ENCODE data around the gene CDH12. TPM values are rescaled to one million over a fixed set of nuclear protein-coding genes. Genes with fewer than 3 reads are reported as not detected.
"Not testable (repeated sequence)": the region's sequence is repeated elsewhere in the genome, so short reads cannot be mapped to it uniquely, and the experiment has no call there.

CDH12 gene
- total RNA-seq, 1 donor from 2014 or later, result not detected

DNA sequence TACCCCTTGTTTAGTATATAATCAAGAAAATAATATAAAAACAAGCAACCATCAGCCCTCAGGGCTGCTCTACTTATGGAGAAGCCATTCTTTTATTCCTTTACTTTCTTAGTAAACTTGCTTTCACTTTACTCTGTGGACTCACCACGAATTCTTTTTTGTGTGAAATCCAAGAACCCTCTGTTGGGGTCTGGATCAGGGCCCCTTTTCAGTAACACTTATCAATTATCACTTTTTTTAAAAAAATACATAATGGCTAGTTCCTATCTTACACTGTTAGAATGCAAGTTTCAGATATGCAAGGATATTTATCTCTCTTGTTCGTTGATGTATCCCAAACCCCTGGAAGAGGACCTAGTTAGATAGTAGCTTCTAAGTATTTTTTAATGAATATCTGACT, 687.2 kb downstream of the CDH12 start:
- intact Hi-C loops (cut with micrococcal nuclease), result not testable (repeated sequence)

DNA sequence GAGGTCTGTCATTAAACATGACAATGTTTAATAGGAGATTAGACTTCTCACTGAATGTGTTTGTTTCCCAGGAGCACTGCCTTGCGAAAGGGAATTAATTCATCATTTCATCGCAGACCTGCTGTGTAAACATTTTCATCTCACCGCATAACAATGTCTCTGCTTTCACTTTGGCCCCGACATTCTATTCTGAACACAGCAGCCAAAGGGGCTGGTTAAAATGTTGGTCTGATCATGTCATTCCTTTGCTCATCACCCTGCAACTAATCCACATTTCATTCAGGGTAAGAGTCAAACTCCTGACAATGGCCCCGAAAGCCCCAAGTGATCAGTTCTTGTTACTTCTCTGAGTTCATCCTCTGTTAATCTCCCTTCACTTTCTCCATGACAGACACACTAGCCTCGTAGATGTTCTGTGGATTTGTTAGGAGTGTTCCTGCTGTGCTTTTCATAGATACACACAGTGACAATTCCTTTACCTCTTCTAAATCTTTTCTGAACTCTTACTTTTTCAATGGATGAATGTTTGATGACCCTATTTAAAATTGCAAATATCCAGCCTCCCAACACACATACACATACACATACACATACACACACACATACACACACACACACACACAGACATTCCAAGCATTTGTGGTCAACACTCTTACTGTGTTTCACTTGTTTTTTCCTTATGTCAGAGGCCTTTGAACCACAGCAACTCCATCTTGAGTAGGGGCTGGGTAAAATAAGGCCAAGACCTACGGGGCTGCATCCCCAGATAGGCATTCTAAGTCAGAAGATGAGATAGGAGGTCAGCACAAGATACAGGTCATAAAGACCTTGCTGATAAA, 688.0 kb downstream of the CDH12 start:
- intact Hi-C loops (cut with micrococcal nuclease), result not testable (repeated sequence)

DNA sequence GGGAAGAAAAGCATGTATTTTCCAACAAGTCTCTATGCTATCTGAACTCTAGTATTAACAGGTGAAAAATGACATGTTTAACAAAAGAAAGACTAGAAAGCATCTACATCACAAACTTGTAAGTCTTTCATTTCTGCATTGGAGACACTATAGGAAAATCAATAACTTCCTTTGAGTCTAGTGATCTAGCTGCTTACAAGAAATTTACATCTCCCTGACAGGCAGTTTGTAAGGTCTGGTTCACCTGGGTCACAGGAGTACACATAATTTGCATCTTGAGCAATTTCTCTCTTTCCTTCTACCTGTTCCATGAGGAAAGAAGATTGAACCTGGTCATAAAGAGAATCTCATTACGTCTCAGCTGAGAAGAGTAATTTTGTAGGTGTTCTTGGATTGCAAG, 696.2 kb downstream of the CDH12 start:
- intact Hi-C loops (cut with micrococcal nuclease), result not testable (repeated sequence)

DNA sequence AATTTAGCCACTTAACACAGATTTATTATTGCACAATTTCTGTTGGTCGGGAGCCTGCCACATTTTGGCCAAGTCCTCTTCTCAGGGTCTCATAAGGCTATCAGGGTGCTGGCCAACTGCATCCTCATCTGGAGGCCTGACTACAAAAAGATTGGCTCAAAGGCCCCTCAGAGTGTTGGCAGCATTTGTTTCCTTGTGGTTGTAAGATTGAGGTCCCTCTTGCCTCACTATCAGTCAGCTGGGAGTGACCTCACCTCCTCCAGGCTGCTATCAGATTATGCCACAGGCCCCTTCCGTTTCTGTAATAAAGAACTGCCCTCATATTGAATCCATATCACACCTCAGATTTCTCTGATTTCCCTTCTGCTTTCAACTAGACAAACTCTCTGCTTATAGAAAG, 698.4 kb downstream of the CDH12 start:
- intact Hi-C loops (cut with micrococcal nuclease), result not testable (repeated sequence)

DNA sequence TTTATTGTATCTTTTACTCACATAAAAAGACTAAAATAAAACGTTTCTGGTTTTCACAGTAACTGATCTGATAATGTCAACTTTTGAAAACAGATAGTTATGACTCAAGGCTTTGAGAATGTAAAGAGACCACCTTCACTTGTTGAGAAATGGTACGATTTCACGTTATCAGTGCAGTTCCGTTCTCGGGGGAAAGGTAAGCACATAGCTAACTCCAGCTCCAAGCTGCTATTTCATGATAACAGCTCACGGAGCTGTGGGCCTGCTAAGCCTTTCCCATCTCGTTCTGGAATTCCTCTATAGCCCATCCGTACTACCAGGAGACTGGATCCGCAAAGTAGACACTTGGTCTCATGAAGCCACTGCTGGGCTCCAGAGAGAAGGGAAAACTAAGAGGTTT, 701.3 kb downstream of the CDH12 start:
- intact Hi-C loops (cut with micrococcal nuclease), result not testable (repeated sequence)

DNA sequence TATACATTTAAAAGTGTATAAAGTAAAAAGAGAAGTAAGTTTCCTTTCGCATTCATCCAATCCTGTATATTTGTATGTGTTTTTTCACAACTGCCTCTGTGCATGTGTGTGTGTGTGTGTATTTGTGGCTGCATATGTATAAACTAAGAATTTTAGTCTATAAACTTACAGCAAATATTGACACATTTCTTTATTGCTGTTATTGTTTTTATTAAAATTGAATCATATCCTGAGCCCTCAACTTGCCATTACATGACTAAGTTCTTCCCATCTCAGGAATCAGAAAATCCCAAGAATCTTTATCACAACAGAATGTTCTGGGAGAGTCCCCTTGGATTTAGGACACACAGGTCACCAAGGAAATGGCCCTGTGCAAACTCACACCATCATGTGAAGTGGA, 712.7 kb downstream of the CDH12 start:
- intact Hi-C loops (cut with micrococcal nuclease), result not testable (repeated sequence)

DNA sequence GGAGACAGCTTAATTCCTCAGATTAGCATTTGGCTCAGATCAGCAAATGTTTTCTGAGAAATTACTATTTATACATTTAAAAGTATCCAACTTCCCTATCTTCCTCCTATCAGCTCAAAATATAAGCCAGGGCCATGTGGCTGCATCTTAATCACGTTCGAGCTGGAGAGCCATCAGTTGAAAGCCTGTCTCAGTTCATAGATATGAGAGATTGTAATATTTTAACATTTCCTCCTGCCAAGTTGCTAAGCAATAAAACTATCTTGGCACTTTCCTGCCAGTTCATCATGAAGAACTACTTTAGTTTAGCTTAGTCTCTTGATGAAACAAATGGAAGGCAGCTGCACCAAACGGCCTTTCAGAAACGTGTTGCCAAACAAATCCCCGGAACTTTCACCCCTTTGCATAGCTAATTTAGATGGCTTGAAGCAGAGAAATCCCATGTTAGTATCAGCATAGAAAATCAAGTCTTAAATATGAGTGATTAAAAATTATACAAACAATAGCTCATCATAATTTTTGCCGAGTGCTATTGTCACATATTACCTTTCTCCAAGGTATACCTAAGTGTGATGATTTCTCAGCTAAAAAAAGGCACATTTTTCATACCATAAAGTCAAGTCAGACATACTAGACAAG, 713.4 kb downstream of the CDH12 start:
- intact Hi-C loops (cut with micrococcal nuclease), result not testable (repeated sequence)

DNA sequence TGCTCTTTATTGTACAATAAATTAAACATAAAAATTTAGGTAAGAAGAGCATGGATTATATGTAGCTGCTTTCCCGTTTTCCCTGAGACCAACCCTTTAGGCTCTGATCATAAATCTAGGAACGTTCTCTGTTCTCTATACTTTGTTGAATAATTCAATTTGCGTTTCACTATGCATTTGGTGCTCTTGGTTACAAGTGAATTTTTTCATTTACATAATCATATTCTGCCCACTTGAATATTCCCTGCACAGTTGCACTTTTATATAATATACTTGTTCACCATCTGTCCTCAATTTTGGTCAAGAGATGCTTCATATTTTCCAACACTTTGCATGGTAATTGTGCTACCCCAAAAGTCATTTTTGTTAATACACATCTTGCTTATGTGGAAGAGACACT, 741.8 kb downstream of the CDH12 start:
- intact Hi-C loops (cut with micrococcal nuclease), result no loop called here

DNA sequence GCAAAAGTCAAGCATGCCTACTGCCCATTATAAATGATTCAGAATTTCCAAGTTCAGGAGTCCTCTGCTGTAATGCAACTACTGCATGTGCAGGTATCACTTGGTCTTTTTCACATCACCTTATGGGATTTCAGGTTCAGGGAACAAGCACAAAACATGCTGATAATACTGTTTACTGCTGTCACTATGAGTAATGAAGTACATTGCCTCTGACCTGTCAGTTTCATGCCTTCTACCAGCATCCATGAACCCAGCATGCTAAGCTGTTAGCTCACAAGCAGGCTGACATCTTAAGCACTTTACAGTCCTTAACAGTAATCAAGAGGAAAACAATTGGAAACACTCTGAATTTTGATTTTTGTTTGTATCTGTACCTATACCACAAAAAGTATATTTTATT, 743.8 kb downstream of the CDH12 start:
- intact Hi-C loops (cut with micrococcal nuclease), result no loop called here

DNA sequence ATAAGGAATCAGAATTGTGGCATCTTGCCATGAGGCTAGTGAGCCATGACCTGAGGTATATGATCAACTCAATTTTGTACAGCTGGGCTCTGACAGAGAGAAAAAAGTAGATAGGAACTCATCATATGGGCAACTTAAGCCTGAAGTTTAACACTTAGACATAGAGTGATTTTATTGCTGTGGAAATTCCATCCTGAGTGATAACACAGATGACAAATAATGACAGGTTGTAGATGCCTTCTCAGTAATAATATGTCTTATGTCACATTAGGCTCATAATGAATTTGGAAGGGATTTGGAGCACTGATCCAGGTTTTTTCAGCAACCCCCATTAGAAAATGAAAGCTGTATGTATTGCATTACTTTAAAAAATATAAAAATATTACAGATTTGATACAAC, 744.6 kb downstream of the CDH12 start:
- intact Hi-C loops (cut with micrococcal nuclease), result no loop called here

DNA sequence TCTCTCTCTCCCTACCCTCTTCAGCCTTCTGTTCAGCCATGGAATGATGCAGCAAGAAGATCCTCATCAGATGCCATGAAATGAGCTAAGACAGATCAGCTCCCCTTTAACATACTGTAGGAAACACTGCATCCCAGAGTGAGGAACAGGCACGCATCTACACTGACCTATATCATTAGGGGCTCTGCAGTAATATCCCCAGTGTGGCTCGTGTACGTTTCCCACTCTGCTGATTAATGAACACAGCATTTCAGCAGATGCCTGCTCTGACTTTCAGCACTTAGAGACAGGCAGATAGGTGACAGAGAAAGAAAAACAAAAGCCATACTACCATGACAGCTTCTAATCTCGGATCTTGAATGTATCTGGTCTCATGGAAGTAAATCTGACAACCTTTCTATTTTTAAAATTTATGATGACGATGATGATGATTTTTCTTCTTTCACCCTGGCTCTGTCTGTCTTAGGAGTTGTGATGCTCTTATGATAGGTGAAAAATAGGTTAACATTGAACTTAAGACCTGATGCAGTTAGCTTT, 750.3 kb downstream of the CDH12 start:
- intact Hi-C loops (cut with micrococcal nuclease), result no loop called here

DNA sequence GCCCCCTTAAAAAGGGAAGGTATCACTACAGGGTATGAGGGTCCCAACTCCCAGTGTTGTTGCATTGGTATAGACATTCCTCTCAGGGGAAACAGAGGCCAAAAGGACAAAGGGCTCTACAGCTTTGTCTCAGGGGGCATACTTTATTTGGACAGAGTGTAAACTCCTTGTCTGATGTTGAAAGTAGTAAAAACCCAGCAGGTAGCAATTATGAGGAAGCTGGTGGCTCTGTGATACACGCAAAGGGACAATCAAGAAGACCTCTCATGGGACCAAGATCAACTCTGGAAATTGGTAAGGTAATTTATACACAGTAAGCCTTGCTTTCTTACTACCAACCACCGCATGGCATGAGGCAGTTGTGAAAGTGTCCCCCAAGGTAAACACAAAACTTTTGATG, 764.6 kb downstream of the CDH12 start:
- intact Hi-C loops (cut with micrococcal nuclease), result no loop called here

DNA sequence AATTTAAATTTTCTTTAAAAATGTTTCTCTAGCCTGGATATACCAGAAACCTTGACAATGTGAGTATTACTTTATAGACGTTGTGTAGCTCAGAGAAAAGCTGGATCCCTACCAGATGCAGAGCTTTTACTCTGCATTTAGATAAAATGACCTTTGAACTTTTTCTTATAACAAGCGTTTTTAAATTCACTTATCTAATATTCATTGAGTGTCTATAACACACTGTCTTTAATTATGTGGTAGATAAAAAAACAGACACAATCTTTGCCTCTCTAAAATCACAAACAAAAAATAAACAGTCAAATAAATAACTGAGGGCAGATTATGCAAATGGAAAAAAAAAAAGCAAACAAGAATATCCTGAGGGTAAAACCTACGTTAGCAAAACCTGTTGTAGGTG, 773.6 kb downstream of the CDH12 start:
- intact Hi-C loops (cut with micrococcal nuclease), result no loop called here

DNA sequence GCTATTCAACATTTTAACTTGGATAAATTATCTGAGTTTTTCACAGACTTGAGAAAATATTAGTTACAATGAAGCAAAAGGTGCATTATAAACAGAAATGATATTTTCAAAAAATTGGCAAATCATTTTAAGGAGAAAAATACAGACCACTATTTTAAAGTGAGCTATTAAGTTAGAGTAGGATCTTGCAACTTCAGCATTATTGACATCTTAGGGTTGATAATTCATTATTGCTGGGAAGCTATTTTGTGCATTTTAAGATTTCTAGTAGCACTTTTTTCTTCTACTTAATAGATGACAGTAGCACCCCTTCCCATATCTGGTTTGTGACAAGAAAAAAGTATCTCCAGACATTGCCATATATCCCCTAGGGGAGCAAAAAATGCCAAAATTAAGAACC, 774.1 kb downstream of the CDH12 start:
- intact Hi-C loops (cut with micrococcal nuclease), result no loop called here

DNA sequence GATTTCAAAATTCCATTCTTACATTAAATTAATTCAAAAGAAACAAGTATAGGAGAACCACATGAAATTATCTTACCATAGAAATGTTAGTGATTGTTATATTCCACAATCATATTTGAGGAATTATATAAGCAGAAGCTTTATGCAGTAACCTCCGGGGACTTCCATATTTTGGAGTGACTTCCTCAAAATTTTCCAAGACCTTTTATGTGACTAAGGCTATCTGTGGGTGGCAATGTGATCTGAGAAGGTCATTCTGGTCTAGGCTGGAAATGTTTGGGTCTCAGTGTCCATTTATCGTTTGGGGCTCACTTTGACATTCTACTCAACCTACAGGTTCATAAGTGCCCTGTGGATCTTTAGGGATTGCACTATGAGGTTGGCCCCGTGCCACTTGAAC, 776.6 kb downstream of the CDH12 start:
- intact Hi-C loops (cut with micrococcal nuclease), result no loop called here

DNA sequence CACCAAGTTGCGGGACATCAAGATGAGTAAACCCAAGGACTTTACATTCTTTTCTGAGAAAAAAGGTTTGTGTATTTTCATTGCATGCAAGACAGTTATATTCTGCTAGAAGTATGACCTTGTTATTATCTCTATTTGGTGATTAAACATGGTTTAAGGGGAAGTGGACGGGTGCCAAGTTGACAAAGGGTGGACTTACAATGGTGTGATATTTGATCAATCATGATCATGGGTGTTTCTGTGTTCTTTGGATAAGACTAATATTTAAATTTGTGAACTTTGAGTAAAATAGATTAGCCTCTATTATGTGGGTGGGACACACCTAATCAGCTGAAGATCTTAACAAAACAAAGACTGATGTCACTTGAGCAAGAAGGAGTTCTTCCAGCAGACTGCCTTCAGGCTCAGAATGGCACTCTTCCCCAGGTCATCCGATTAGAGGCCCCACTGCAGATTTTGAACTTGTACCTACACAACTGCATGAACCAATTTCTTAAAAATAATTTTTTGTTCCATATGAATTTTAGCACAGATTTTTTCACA, 782.9 kb downstream of the CDH12 start:
- intact Hi-C loops (cut with micrococcal nuclease), result no loop called here

DNA sequence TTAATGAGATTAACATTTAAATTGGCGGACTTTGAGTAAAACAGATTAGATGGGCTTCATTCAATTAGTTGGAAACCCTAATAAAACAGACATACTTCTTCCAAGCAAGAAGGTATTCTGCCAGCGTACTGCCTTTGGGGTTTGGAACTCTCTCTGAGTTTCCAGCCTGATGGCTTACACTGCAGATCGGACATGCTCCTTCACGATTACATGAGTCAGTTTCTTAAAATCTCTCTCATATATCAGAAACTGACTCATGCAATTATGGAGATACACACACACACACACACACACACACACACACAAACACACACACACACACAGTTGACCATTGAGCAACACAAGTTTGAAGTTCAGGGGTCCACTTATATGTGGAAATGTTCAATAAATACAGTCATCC, 789.4 kb downstream of the CDH12 start:
- intact Hi-C loops (cut with micrococcal nuclease), result no loop called here

DNA sequence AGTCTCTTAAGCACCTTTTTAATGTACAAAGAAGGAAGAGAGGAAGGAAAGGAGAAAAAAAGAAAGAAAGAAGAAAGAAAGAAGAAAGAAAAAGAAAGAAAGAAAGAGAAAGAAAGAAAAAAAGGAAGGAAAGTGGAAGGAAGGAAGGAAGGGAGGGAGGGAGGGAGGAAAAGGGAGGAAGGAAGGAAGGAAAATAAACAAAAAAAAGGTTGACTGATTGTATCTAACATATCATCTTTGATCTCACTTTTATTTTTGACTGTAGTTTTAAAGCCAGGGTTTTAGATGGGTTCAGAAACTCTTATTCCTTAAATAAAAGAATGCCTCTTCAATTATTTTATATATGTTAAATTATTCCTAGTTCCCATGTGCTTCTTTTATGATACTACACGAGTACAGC, 794.5 kb downstream of the CDH12 start:
- intact Hi-C loops (cut with micrococcal nuclease), result no loop called here

DNA sequence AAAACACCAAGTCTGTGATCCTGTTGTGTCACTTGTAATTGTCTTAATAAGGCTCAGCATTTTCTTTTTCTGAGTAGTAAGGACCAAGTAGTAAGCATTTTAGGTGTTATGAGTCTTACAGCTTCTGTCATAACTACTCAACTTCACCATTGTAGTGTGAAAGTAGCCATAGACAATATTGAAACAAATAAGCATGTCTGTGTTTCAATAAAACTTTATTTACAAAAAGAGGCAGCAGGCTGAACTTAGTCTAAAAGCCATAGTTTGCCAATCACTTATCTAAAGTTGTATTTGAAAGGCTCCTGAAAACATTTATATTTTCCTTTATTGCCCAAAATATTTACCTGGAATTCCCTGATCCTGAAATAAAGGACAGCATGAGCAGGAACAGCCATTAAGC, 796.1 kb downstream of the CDH12 start:
- intact Hi-C loops (cut with micrococcal nuclease), result loop anchor here (2.0 kb wide), 1 partner anchor 16 kb away; no protein-coding TSS in a partner anchor

DNA sequence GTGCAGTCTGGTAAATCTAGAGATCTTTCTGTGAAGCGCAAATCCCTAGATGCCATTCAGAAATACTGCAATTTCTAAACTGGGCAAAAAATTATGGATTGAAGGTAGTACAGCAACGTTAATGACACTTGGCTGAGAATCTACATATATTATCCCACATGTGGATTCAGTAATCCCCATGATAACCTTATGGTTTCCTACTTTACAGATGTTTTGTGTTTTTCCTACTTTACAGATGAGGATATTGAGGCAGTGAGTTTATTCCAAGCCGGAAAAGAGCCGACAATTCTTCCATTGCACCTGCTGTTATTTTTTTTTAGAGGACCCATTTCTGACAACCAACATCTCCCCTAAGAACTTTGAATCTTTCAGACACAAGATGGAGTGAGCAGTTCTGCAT, 796.5 kb downstream of the CDH12 start:
- intact Hi-C loops (cut with micrococcal nuclease), result loop anchor here (2.0 kb wide), 1 partner anchor 16 kb away; no protein-coding TSS in a partner anchor

DNA sequence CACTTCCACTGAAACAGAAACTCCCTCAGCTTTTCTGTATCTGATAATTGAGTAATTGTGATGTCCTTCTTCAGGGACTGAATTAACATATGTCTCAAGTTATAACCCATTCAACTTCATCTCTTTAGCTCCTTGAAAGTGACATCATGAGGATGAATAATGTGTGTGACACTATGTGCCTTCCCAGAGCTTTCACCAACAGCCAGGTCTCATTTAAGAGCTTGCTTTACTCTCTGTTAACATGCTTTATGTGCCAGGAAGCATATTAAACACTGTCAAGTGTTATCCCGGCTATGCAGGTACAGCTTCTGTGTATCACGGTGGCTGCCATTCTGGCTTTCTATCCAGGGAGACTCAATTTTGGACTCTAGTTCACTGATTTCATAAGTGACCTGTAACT, 799.9 kb downstream of the CDH12 start:
- intact Hi-C loops (cut with micrococcal nuclease), result no loop called here

DNA sequence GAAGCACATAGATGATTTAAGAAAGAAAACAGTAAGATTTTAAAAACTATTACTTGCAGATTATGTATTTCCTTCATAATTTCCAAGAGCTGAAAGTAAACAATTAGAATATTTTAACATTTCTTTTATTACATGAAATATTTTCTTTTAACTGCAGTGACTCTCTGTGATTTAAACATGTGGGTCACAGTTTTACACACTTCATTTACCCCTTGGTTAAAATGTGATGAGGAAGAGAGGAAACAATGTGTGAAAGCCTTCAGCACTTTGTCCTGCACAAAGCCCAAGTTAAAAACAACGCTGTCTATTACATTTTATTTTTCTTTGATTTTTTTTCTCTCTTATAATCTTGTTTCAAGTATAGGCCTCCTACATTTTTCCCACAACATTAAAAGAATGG, 801.3 kb downstream of the CDH12 start:
- intact Hi-C loops (cut with micrococcal nuclease), result no loop called here
